HEK293 (cell line): ENCODE data around the gene RIOX2.

Source experiments
- CTCF ChIA-PET: fragments of 350-600 bp; formaldehyde crosslinking; extraction: SDS; loops from one replicate; lab custom pipeline; 2021; ENCODE audit warnings: antibody characterized with exemption; lab: Yijun Ruan, JAX
- POLR2A ChIA-PET: fragments of 300-600 bp; formaldehyde crosslinking; extraction: SDS; loops from one replicate; lab custom pipeline; 2020; ENCODE audit warnings: antibody characterized with exemption, inconsistent platforms; lab: Yijun Ruan, JAX
- H3K27ac ChIP-seq: fragments of 200-500 bp; sonication (Bioruptor generic); 2 replicates; pipeline ENCODE4 v1.5.1; 2014; ENCODE audit warnings: low read depth, low read length, control low read depth, inconsistent platforms; ENCODE audit errors: extremely low read depth
- H3K36me3 ChIP-seq, 2 experiments: fragments of 200-500 bp in 1 of 2; sonication (Bioruptor generic) in 1 of 2; 1 replicate in 1 of 2; 2 replicates in 1 of 2; pipeline ENCODE4 v1.5.1; 2014 to 2017; ENCODE audit warnings: inconsistent platforms in 2 of 2, low read length in 2 of 2; ENCODE audit not compliant: control insufficient read depth in 2 of 2, insufficient read depth in 1 of 2
- H3K4me1 ChIP-seq: fragments of 200-500 bp; sonication (Bioruptor generic); 2 replicates; pipeline ENCODE4 v1.5.1; 2014; ENCODE audit warnings: mild to moderate bottlenecking, low read length, inconsistent platforms; ENCODE audit not compliant: control insufficient read depth, insufficient read depth
- H3K4me3 ChIP-seq: 2 replicates; pipeline ENCODE4 v1.5.1; 2011; ENCODE audit warnings: low read depth, mild to moderate bottlenecking, control low read depth, low read length, moderate library complexity
- H3K9me3 ChIP-seq: fragments of 200-500 bp; sonication (Bioruptor generic); 2 replicates; pipeline ENCODE4 v1.5.1; 2014; ENCODE audit warnings: low read depth, low read length, inconsistent platforms; ENCODE audit not compliant: control insufficient read depth, insufficient read depth
- BCL11B ChIP-seq: fragments of 450-650 bp; formaldehyde crosslinking; IDR thresholded peaks from 2 replicates; pipeline ENCODE4 v1.5.1; 2016; ENCODE audit warnings: low read depth, missing biosample characterization, missing genetic modification characterization
- ELK4 ChIP-seq: IDR thresholded peaks from 2 replicates; pipeline ENCODE4 v1.6.1; 2011; ENCODE audit warnings: mild to moderate bottlenecking, low read depth, low read length, borderline replicate concordance
- KLF1 ChIP-seq: fragments of 450-650 bp; formaldehyde crosslinking; IDR thresholded peaks from 2 replicates; pipeline ENCODE4 v1.5.1; 2016; ENCODE audit warnings: missing biosample characterization, missing genetic modification characterization
- PRDM6 ChIP-seq: fragments of 450-650 bp; formaldehyde crosslinking; IDR thresholded peaks from 2 replicates; pipeline ENCODE4 v1.5.1; 2017; ENCODE audit warnings: missing biosample characterization, missing genetic modification characterization
- REPIN1 ChIP-seq: fragments of 450-650 bp; formaldehyde crosslinking; IDR thresholded peaks from 2 replicates; pipeline ENCODE4 v1.5.1; 2017; ENCODE audit warnings: missing biosample characterization, missing genetic modification characterization, low read depth
- SETDB1 ChIP-seq: IDR thresholded peaks from one replicate; pipeline ENCODE4 v1.6.1; 2017; ENCODE audit warnings: mild to moderate bottlenecking, low read length, moderate library complexity, mixed read lengths; ENCODE audit not compliant: insufficient read length
- TCF7L2 ChIP-seq: IDR thresholded peaks from 2 replicates; pipeline ENCODE4 v1.6.1; 2011; ENCODE audit warnings: low read depth, mild to moderate bottlenecking, inconsistent platforms, low read length, moderate library complexity, borderline replicate concordance
- ZBTB1 ChIP-seq: fragments of 450-650 bp; formaldehyde crosslinking; IDR thresholded peaks from 2 replicates; pipeline ENCODE4 v1.5.1; 2016; ENCODE audit warnings: missing biosample characterization, missing genetic modification characterization
- ZBTB26 ChIP-seq: fragments of 450-650 bp; formaldehyde crosslinking; optimal IDR thresholded peaks from 2 replicates; pipeline ENCODE3; 2016; ENCODE audit warnings: missing biosample characterization, mild to moderate bottlenecking, missing genetic modification characterization
- ZBTB6 ChIP-seq: fragments of 450-650 bp; formaldehyde crosslinking; IDR thresholded peaks from 2 replicates; pipeline ENCODE4 v1.5.1; 2017; ENCODE audit warnings: missing biosample characterization, missing genetic modification characterization
- ZNF341 ChIP-seq: fragments of 450-650 bp; formaldehyde crosslinking; IDR thresholded peaks from 2 replicates; pipeline ENCODE4; 2016; ENCODE audit warnings: low read depth, missing biosample characterization, missing genetic modification characterization
- ZNF423 ChIP-seq: fragments of 450-650 bp; formaldehyde crosslinking; IDR thresholded peaks from 2 replicates; pipeline ENCODE4 v1.5.1; 2016; ENCODE audit warnings: missing biosample characterization, missing genetic modification characterization
- ZNF501 ChIP-seq: fragments of 450-650 bp; formaldehyde crosslinking; IDR thresholded peaks from 2 replicates; pipeline ENCODE4 v1.5.1; 2016; ENCODE audit warnings: missing biosample characterization, missing genetic modification characterization
- ZNF548 ChIP-seq: fragments of 450-650 bp; formaldehyde crosslinking; IDR thresholded peaks from 2 replicates; pipeline ENCODE4 v1.5.1; 2016; ENCODE audit warnings: missing biosample characterization, missing genetic modification characterization
- ZNF585B ChIP-seq: fragments of 450-650 bp; formaldehyde crosslinking; IDR thresholded peaks from 2 replicates; pipeline ENCODE4 v1.5.1; 2016; ENCODE audit warnings: missing biosample characterization, missing genetic modification characterization
- ZNF639 ChIP-seq: fragments of 450-650 bp; formaldehyde crosslinking; IDR thresholded peaks from 2 replicates; pipeline ENCODE4 v1.5.1; 2016; ENCODE audit warnings: missing biosample characterization, missing genetic modification characterization
- ZNF776 ChIP-seq: fragments of 450-650 bp; formaldehyde crosslinking; IDR thresholded peaks from 2 replicates; pipeline ENCODE4 v1.5.0; 2017; ENCODE audit warnings: missing biosample characterization, missing genetic modification characterization, borderline replicate concordance
- ZNF792 ChIP-seq: fragments of 450-650 bp; formaldehyde crosslinking; IDR thresholded peaks from 2 replicates; pipeline ENCODE4 v1.5.1; 2016; ENCODE audit warnings: missing biosample characterization, missing genetic modification characterization
- TF ChIP-seq, protein P1 (sequence below): fragments of 450-650 bp; formaldehyde crosslinking; IDR thresholded peaks from 2 replicates; pipeline ENCODE4 v1.5.1; 2016; ENCODE audit warnings: missing biosample characterization, missing genetic modification characterization
- TF ChIP-seq, protein P2 (sequence below): fragments of 450-650 bp; formaldehyde crosslinking; IDR thresholded peaks from 2 replicates; pipeline ENCODE4 v1.5.1; 2016; ENCODE audit warnings: missing biosample characterization, missing genetic modification characterization
- TF ChIP-seq, protein P3 (sequence below): fragments of 450-650 bp; formaldehyde crosslinking; conservative IDR thresholded peaks from 2 replicates; pipeline ENCODE4 v1.5.1; 2016; ENCODE audit warnings: low read depth, missing biosample characterization, missing genetic modification characterization

RIOX2 gene

DNA sequence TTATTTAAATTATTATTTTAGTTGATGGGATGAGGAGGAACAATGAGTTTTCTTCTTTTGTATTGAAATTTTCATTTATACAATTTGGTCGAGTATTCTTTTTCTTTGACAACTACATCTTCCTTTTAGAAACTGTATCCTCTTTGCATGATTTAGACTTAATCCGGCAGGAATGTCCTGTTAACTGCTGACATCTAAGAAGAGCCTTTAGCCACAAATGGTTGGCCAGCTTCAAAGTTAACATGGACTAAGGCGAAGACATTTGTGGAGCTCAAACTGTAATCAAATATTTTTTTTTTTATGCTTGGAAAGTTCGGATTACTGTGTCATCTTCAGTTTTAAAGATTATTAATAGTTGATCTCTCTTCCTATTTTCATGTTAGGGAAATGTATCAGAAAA is 43.2 kb downstream of the RIOX2 start:
- Histone ChIP-seq H3K4me1 (no peaks in the 10 kb centered on the region), H3K4me3 (no peak overlapping the region), H3K27ac (no peak overlapping the region), H3K36me3 (peaks cover 0 to 8% of the 10 kb centered on the region in 2 experiments; a peak in 1 of 3 replicates), H3K9me3 (no peaks in the 10 kb centered on the region)
- no peak for TF ChIP-seq ZNF423
- TF ChIP-seq SETDB1 = no peak
- no peak for TF ChIP-seq ZNF776 (tag by site-specific recombination)
- TF ChIP-seq ZBTB6 (tag by site-specific recombination) = no peak
- TF ChIP-seq ZNF501 (tag by site-specific recombination) = no peak
- TF ChIP-seq PRDM6 (tag by site-specific recombination) = no peak
- no peak for TF ChIP-seq KLF1 (tag by site-specific recombination)
- no peak for TF ChIP-seq ZNF792 (tag by site-specific recombination)
- TF ChIP-seq, protein P1, sequence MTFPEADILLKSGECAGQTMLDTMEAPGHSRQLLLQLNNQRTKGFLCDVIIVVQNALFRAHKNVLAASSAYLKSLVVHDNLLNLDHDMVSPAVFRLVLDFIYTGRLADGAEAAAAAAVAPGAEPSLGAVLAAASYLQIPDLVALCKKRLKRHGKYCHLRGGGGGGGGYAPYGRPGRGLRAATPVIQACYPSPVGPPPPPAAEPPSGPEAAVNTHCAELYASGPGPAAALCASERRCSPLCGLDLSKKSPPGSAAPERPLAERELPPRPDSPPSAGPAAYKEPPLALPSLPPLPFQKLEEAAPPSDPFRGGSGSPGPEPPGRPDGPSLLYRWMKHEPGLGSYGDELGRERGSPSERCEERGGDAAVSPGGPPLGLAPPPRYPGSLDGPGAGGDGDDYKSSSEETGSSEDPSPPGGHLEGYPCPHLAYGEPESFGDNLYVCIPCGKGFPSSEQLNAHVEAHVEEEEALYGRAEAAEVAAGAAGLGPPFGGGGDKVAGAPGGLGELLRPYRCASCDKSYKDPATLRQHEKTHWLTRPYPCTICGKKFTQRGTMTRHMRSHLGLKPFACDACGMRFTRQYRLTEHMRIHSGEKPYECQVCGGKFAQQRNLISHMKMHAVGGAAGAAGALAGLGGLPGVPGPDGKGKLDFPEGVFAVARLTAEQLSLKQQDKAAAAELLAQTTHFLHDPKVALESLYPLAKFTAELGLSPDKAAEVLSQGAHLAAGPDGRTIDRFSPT (tag by site-specific recombination) = no peak
- TF ChIP-seq, protein P2, sequence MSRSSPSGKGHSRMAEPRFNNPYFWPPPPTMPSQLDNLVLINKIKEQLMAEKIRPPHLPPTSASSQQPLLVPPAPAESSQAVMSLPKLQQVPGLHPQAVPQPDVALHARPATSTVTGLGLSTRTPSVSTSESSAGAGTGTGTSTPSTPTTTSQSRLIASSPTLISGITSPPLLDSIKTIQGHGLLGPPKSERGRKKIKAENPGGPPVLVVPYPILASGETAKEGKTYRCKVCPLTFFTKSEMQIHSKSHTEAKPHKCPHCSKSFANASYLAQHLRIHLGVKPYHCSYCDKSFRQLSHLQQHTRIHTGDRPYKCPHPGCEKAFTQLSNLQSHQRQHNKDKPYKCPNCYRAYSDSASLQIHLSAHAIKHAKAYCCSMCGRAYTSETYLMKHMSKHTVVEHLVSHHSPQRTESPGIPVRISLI (tag by site-specific recombination) = no peak
- TF ChIP-seq, protein P3, sequence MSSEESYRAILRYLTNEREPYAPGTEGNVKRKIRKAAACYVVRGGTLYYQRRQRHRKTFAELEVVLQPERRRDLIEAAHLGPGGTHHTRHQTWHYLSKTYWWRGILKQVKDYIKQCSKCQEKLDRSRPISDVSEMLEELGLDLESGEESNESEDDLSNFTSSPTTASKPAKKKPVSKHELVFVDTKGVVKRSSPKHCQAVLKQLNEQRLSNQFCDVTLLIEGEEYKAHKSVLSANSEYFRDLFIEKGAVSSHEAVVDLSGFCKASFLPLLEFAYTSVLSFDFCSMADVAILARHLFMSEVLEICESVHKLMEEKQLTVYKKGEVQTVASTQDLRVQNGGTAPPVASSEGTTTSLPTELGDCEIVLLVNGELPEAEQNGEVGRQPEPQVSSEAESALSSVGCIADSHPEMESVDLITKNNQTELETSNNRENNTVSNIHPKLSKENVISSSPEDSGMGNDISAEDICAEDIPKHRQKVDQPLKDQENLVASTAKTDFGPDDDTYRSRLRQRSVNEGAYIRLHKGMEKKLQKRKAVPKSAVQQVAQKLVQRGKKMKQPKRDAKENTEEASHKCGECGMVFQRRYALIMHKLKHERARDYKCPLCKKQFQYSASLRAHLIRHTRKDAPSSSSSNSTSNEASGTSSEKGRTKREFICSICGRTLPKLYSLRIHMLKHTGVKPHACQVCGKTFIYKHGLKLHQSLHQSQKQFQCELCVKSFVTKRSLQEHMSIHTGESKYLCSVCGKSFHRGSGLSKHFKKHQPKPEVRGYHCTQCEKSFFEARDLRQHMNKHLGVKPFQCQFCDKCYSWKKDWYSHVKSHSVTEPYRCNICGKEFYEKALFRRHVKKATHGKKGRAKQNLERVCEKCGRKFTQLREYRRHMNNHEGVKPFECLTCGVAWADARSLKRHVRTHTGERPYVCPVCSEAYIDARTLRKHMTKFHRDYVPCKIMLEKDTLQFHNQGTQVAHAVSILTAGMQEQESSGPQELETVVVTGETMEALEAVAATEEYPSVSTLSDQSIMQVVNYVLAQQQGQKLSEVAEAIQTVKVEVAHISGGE = no peak
- TF ChIP-seq ELK4 = no peak
- CTCF ChIA-PET = interaction anchor here (0.9 kb wide), 1 partner anchor 92 kb away, joined by 4 read pairs; no protein-coding TSS in a partner anchor
- POLR2A ChIA-PET = no interaction called here

DNA sequence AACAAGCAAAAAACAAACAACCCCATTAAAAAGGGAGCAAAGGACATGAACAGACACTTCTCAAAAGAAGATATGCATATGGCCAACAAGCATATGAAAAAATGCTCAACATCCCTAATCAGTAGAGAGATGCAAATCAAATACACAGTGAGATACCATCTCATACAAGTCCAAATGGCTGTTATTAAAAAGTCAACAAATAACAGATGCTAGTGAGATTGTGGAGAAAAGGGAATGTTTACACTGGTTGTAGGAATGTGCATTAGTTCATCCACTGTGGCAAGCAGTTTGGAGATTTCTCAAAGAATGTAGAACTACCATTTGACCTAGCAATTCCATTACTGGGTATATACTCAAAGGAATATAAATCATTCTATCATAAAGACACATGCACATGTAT is 44.5 kb downstream of the RIOX2 start:
- Histone ChIP-seq H3K4me3 (no peak overlapping the region), H3K9me3 (no peaks in the 10 kb centered on the region), H3K36me3 (peaks cover 0 to 4% of the 10 kb centered on the region in 2 experiments; a peak in 1 of 3 replicates), H3K27ac (no peak overlapping the region), H3K4me1 (no peaks in the 10 kb centered on the region)
- POLR2A ChIA-PET = no interaction called here
- CTCF ChIA-PET = no interaction called here
- TF ChIP-seq ZNF639 (tag by site-specific recombination) (no peak), ZNF341 (tag by site-specific recombination) (no peak), BCL11B (no peak), ZNF548 (tag by site-specific recombination) (no peak), ZBTB26 (tag by site-specific recombination) (no peak), ZNF585B (no peak), REPIN1 (tag by site-specific recombination) (no peak), ZBTB1 (tag by site-specific recombination) (no peak), ZNF792 (tag by site-specific recombination) (no peak), TCF7L2 (no peak)
